Measurements from ENCODE around the gene EPN1.

GRCh38 chr19:55653651-55654322 lies 21.2 kb upstream of the EPN1 start:
- TF ChIP-seq GATA2 (IDR thresholded peaks at IDR 0.05; ENCODE audit: low read depth, low read length), result no peak
- TF ChIP-seq GATA3 (IDR thresholded peaks at IDR 0.05; ENCODE audit: low read depth, low read length), result no peak
